Measurements from ENCODE around the gene GPR132.

DNA sequence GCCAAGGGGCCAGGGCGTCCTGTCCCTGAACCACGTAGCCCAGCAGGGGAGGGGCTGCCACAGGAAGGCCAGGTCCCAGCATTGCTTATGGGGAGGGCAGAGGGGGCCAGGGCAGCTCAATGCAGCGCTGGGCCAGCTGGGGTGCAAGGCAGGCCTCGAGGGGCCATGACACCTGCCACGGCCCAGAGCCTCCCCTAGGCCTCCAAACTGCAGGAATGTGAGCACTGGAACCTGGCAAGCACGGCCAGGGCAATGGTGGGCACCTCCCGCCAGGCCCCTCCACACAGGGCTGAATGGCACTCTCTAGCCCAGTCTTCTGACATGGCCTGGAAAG lies 32.5 kb upstream of the GPR132 start:
- TF ChIP-seq, protein P1, sequence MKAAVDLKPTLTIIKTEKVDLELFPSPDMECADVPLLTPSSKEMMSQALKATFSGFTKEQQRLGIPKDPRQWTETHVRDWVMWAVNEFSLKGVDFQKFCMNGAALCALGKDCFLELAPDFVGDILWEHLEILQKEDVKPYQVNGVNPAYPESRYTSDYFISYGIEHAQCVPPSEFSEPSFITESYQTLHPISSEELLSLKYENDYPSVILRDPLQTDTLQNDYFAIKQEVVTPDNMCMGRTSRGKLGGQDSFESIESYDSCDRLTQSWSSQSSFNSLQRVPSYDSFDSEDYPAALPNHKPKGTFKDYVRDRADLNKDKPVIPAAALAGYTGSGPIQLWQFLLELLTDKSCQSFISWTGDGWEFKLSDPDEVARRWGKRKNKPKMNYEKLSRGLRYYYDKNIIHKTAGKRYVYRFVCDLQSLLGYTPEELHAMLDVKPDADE (IDR thresholded peaks at IDR 0.05): no peak
- TF ChIP-seq, protein P2, sequence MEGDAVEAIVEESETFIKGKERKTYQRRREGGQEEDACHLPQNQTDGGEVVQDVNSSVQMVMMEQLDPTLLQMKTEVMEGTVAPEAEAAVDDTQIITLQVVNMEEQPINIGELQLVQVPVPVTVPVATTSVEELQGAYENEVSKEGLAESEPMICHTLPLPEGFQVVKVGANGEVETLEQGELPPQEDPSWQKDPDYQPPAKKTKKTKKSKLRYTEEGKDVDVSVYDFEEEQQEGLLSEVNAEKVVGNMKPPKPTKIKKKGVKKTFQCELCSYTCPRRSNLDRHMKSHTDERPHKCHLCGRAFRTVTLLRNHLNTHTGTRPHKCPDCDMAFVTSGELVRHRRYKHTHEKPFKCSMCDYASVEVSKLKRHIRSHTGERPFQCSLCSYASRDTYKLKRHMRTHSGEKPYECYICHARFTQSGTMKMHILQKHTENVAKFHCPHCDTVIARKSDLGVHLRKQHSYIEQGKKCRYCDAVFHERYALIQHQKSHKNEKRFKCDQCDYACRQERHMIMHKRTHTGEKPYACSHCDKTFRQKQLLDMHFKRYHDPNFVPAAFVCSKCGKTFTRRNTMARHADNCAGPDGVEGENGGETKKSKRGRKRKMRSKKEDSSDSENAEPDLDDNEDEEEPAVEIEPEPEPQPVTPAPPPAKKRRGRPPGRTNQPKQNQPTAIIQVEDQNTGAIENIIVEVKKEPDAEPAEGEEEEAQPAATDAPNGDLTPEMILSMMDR (conservative IDR thresholded peaks at IDR 0.05; ENCODE audit: low read depth in 2 of 2): no peak
- TF ChIP-seq EZH2 (IDR thresholded peaks at IDR 0.05; ENCODE audit: low read depth, unreplicated experiment) (no peak), POLR2AphosphoS5 (IDR thresholded peaks at IDR 0.05; ENCODE audit: low read depth) (no peak)
- TF ChIP-seq, protein P3, sequence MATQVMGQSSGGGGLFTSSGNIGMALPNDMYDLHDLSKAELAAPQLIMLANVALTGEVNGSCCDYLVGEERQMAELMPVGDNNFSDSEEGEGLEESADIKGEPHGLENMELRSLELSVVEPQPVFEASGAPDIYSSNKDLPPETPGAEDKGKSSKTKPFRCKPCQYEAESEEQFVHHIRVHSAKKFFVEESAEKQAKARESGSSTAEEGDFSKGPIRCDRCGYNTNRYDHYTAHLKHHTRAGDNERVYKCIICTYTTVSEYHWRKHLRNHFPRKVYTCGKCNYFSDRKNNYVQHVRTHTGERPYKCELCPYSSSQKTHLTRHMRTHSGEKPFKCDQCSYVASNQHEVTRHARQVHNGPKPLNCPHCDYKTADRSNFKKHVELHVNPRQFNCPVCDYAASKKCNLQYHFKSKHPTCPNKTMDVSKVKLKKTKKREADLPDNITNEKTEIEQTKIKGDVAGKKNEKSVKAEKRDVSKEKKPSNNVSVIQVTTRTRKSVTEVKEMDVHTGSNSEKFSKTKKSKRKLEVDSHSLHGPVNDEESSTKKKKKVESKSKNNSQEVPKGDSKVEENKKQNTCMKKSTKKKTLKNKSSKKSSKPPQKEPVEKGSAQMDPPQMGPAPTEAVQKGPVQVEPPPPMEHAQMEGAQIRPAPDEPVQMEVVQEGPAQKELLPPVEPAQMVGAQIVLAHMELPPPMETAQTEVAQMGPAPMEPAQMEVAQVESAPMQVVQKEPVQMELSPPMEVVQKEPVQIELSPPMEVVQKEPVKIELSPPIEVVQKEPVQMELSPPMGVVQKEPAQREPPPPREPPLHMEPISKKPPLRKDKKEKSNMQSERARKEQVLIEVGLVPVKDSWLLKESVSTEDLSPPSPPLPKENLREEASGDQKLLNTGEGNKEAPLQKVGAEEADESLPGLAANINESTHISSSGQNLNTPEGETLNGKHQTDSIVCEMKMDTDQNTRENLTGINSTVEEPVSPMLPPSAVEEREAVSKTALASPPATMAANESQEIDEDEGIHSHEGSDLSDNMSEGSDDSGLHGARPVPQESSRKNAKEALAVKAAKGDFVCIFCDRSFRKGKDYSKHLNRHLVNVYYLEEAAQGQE (IDR thresholded peaks at IDR 0.05; ENCODE audit: unreplicated experiment): no peak
